ENCODE measurements around the gene KRT72. TPM values are rescaled to one million over a fixed set of nuclear protein-coding genes. Genes with fewer than 3 reads are reported as not detected.
A peak's percentile ranks its signal among the peaks of the same experiment; 100 is the strongest.

The KRT72 gene
- total and polyA plus RNA-seq, 5 donors from 2014 or later = 0.13 to 1.3 TPM; not detected in 3

DNA sequence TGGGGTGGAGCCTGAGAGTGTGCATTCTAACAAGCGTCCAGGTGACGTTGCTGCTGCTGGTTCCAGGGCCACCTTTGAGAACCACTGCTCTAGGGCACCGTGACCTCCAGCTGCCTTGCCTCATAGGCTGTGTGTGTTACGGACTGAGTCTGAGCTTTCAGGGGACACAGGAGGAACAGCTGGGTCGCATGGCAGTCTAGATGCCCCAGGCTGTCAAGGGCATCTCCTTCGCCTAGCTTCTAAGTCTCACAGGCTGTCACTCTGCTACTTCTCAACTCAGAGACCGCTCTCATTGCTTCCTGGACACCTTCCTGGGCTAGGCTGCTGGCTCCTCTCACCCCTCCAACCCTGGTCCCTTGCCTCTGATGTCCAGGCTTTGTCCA lies 16.1 kb upstream of the KRT72 start:
- Mint-ChIP-seq H3K9me3 (peaks cover 0 to 2% (median 0%) of the 10 kb centered on the region in 7 donors), H3K27ac (peak overlapping the region in 2 of 3 donors; percentile 83 to 89), H3K4me1 (peaks cover 0 to 58% (median 4%) of the 10 kb centered on the region in 4 donors), H3K27me3 (peaks cover 16% of the 10 kb centered on the region), H3K36me3 (no peaks in the 10 kb centered on the region), H3K4me3 (peak overlapping the region in 1 of 4 donors; percentile 2)
- ATAC-seq (ENCODE audit: low read depth in 2 of 2) = no peak
- peaks cover 3% of the 10 kb centered on the region for H3K27me3 ChIP-seq (ENCODE audit: control insufficient read depth, insufficient read depth, low read length)
- no peaks in the 10 kb centered on the region for H3K9me3 ChIP-seq (ENCODE audit: control insufficient read depth in 2 of 2, low read length in 2 of 2)
- DNase-seq = no peak
- H3K27ac ChIP-seq (ENCODE audit: insufficient read depth, low read length, poor library complexity, severe bottlenecking) = no peak overlapping the region
- no peak overlapping the region for H3K4me3 ChIP-seq (ENCODE audit: low read depth, low read length)
- peaks cover 6% of the 10 kb centered on the region for H3K4me1 ChIP-seq (ENCODE audit: control insufficient read depth, insufficient read depth, low read length, poor library complexity, severe bottlenecking)
- no peaks in the 10 kb centered on the region for H3K36me3 ChIP-seq (ENCODE audit: control insufficient read depth, insufficient read depth, low read length)

GRCh38 chr12:52616680-52617402 lies 15.6 kb upstream of the KRT72 start:
- Histone ChIP-seq H3K4me3 (ENCODE audit: low read depth, low read length) (no peak overlapping the region), H3K27ac (ENCODE audit: insufficient read depth, low read length, poor library complexity, severe bottlenecking) (no peak overlapping the region), H3K27me3 (ENCODE audit: control insufficient read depth, insufficient read depth, low read length) (peaks cover 3% of the 10 kb centered on the region), H3K9me3 (ENCODE audit: control insufficient read depth in 2 of 2, low read length in 2 of 2) (no peaks in the 10 kb centered on the region), H3K4me1 (ENCODE audit: control insufficient read depth, insufficient read depth, low read length, poor library complexity, severe bottlenecking) (peaks cover 6% of the 10 kb centered on the region), H3K36me3 (ENCODE audit: control insufficient read depth, insufficient read depth, low read length) (no peaks in the 10 kb centered on the region)
- Mint-ChIP-seq H3K27ac (peak overlapping the region; percentile 40 to 89 (median 83)), H3K9me3 (peaks cover 0 to under 1% (median 0%) of the 10 kb centered on the region in 7 donors), H3K27me3 (peaks cover 16% of the 10 kb centered on the region), H3K36me3 (no peaks in the 10 kb centered on the region), H3K4me3 (no peak overlapping the region), H3K4me1 (peaks cover 0 to 63% (median 4%) of the 10 kb centered on the region in 4 donors)
- no peak for DNase-seq
- no peak for ATAC-seq (ENCODE audit: low read depth in 2 of 2)

GRCh38 chr12:52615912-52616311 lies 14.6 kb upstream of the KRT72 start:
- H3K27ac ChIP-seq (ENCODE audit: insufficient read depth, low read length, poor library complexity, severe bottlenecking) = no peak overlapping the region
- Mint-ChIP-seq H3K4me1 (peaks cover 0 to 69% (median 4%) of the 10 kb centered on the region in 4 donors), H3K4me3 (no peak overlapping the region)

GRCh38 chr12:52615208-52615868 lies 14.1 kb upstream of the KRT72 start:
- no peak overlapping the region for H3K27ac ChIP-seq (ENCODE audit: insufficient read depth, low read length, poor library complexity, severe bottlenecking)
- peak in 1 of 3 donors; percentile 17 for DNase-seq
- H3K27me3 ChIP-seq (ENCODE audit: control insufficient read depth, insufficient read depth, low read length) = peaks cover 2% of the 10 kb centered on the region
- peak overlapping the region in 2 of 4 donors; percentile 23 to 56 for H3K4me3 Mint-ChIP-seq
- peaks cover 0 to 72% (median 4%) of the 10 kb centered on the region in 4 donors for H3K4me1 Mint-ChIP-seq
- H3K4me1 ChIP-seq (ENCODE audit: control insufficient read depth, insufficient read depth, low read length, poor library complexity, severe bottlenecking) = peaks cover 6% of the 10 kb centered on the region
- no peaks in the 10 kb centered on the region for H3K36me3 Mint-ChIP-seq
- peak in 1 of 2 donors; percentile 26 for ATAC-seq (ENCODE audit: low read depth in 2 of 2)
- no peaks in the 10 kb centered on the region for H3K9me3 Mint-ChIP-seq
- peak overlapping the region; percentile 83 to 90 (median 89) for H3K27ac Mint-ChIP-seq
- H3K9me3 ChIP-seq (ENCODE audit: control insufficient read depth in 2 of 2, low read length in 2 of 2) = no peaks in the 10 kb centered on the region
- H3K4me3 ChIP-seq (ENCODE audit: low read depth, low read length) = no peak overlapping the region
- peaks cover 10% of the 10 kb centered on the region for H3K27me3 Mint-ChIP-seq
- no peaks in the 10 kb centered on the region for H3K36me3 ChIP-seq (ENCODE audit: control insufficient read depth, insufficient read depth, low read length)

More at GRCh38 chr12:52615912-52616311, 14.6 kb upstream of the KRT72 start:
- no peaks in the 10 kb centered on the region for H3K36me3 Mint-ChIP-seq
- ATAC-seq (ENCODE audit: low read depth in 2 of 2) (no peak), DNase-seq (no peak)
- Histone ChIP-seq H3K36me3 (ENCODE audit: control insufficient read depth, insufficient read depth, low read length) (no peaks in the 10 kb centered on the region), H3K27me3 (ENCODE audit: control insufficient read depth, insufficient read depth, low read length) (peaks cover 2% of the 10 kb centered on the region), H3K4me3 (ENCODE audit: low read depth, low read length) (no peak overlapping the region), H3K9me3 (ENCODE audit: control insufficient read depth in 2 of 2, low read length in 2 of 2) (no peaks in the 10 kb centered on the region), H3K4me1 (ENCODE audit: control insufficient read depth, insufficient read depth, low read length, poor library complexity, severe bottlenecking) (peaks cover 6% of the 10 kb centered on the region)
- peaks cover 14% of the 10 kb centered on the region for H3K27me3 Mint-ChIP-seq
- H3K27ac Mint-ChIP-seq = peak overlapping the region in 2 of 3 donors; percentile 83 to 89
- no peaks in the 10 kb centered on the region for H3K9me3 Mint-ChIP-seq

DNA sequence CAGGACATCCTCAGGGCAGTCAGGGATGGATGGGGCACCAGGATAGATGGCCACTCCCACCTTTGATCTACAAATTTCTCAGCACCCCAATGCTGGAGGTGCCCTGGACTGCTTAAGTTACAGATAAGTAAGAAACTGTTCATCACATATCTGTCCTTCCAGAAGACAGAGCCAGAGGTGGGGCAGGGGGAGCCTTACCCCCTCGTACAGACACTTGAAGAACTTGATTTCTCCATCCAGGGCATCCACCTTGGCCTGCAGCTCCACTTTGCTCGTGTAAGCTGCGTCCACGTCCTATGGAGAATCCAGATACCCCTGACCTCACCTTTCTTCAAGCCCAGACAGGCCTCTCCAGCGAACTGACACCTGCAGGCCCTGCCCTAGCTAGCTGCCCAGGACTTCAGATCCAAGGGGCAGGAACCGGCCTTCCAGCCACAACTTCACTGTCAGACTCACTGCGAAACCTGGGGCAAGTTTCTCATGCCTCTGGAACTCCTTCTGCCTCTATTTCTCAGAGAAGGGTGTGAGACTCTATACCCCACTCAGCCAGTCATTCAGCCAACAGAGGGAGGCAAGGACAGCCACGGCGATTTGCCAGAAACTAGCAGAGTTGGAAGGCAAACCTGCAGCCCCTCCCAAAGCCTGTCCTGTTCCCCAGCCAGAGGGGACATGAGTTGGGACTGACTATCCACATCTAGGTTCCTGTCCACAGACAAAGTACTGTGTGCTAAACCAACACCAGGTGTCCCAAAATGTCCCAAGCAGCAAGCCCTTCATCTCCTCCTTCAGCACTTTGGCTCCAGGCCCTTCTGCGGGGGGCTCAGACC lies 13.3 kb upstream of the KRT72 start:
- Histone ChIP-seq H3K27ac (ENCODE audit: insufficient read depth, low read length, poor library complexity, severe bottlenecking) (no peak overlapping the region), H3K9me3 (ENCODE audit: control insufficient read depth in 2 of 2, low read length in 2 of 2) (no peaks in the 10 kb centered on the region), H3K36me3 (ENCODE audit: control insufficient read depth, insufficient read depth, low read length) (no peaks in the 10 kb centered on the region), H3K27me3 (ENCODE audit: control insufficient read depth, insufficient read depth, low read length) (peaks cover 2% of the 10 kb centered on the region), H3K4me1 (ENCODE audit: control insufficient read depth, insufficient read depth, low read length, poor library complexity, severe bottlenecking) (peaks cover 6% of the 10 kb centered on the region), H3K4me3 (ENCODE audit: low read depth, low read length) (no peak overlapping the region)
- H3K27me3 Mint-ChIP-seq = peaks cover 10% of the 10 kb centered on the region
- H3K4me1 Mint-ChIP-seq = peaks cover 0 to 77% (median 4%) of the 10 kb centered on the region in 4 donors
- H3K4me3 Mint-ChIP-seq = peak overlapping the region in 2 of 4 donors; percentile 23 to 30
- H3K27ac Mint-ChIP-seq = peak overlapping the region; percentile 83 to 94 (median 89)
- ATAC-seq (ENCODE audit: low read depth in 2 of 2) (no peak), DNase-seq (no peak)
- no peaks in the 10 kb centered on the region for H3K36me3 Mint-ChIP-seq
- no peaks in the 10 kb centered on the region for H3K9me3 Mint-ChIP-seq

DNA sequence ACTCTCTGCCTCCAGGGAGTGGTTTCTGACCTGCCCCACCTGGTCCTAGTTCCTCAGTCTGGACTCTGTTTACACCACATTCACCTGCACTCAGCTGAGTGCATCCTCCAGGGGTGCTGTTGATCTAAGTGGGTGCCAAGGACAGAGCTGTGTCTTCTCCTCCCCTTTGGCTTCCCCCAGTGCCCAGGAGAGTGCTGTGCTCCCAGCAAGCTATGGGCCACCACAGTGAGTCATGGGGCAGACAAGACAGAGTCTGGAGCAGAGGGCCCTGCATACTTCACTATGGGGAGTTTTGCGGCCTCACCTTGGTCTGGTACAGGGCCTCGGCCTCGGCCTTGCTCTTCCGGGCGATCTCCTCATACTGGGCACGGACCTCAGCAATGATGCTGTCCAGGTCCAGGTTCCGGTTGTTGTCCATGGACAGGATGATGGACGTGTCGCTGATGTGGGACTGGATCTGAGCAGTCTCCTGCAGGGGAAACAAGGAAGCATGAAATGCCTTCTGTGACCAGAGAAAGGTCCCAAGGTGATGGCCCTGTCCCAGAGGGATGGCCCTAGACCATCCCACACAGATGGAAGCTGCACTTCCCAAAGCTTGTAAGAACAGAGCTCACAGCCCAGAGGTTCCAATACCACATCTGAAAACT lies 12.2 kb upstream of the KRT72 start:
- Mint-ChIP-seq H3K27ac (peak overlapping the region; percentile 61 to 89 (median 83)), H3K4me3 (peak overlapping the region in 2 of 4 donors; percentile 27 to 52), H3K27me3 (peaks cover 10% of the 10 kb centered on the region), H3K4me1 (peaks cover 0 to 81% (median 4%) of the 10 kb centered on the region in 4 donors), H3K36me3 (no peaks in the 10 kb centered on the region), H3K9me3 (no peaks in the 10 kb centered on the region)
- no peak for DNase-seq
- Histone ChIP-seq H3K4me1 (ENCODE audit: control insufficient read depth, insufficient read depth, low read length, poor library complexity, severe bottlenecking) (peaks cover 10% of the 10 kb centered on the region), H3K27ac (ENCODE audit: insufficient read depth, low read length, poor library complexity, severe bottlenecking) (no peak overlapping the region), H3K27me3 (ENCODE audit: control insufficient read depth, insufficient read depth, low read length) (peaks cover 2% of the 10 kb centered on the region), H3K9me3 (ENCODE audit: control insufficient read depth in 2 of 2, low read length in 2 of 2) (no peaks in the 10 kb centered on the region), H3K4me3 (ENCODE audit: low read depth, low read length) (no peak overlapping the region), H3K36me3 (ENCODE audit: control insufficient read depth, insufficient read depth, low read length) (no peaks in the 10 kb centered on the region)
- no peak for ATAC-seq (ENCODE audit: low read depth in 2 of 2)
